NT2/D1 (cell line): ENCODE results near the gene GYPE.

Source experiments
- SUZ12 ChIP-seq: IDR thresholded peaks from 2 replicates; pipeline ENCODE4 v1.6.1; 2011; ENCODE audit not compliant: insufficient read length, insufficient read depth; ENCODE audit errors: extremely low read depth
- YY1 ChIP-seq: IDR thresholded peaks from 2 replicates; pipeline ENCODE4 v1.6.1; 2011; ENCODE audit not compliant: insufficient read length, insufficient read depth
- ZNF274 ChIP-seq: IDR thresholded peaks from 2 replicates; pipeline ENCODE4 v1.6.1; 2011; ENCODE audit warnings: mild to moderate bottlenecking, low read depth, low read length

- TF ChIP-seq ZNF274 (no peak), YY1 (no peak), SUZ12 (no peak)
Observed at GRCh38 chr4:143858456-143858855, 46.9 kb downstream of the GYPE start.
